H1 (cell line): ENCODE results near the gene TXNL4A. TPM values are rescaled to one million over a fixed set of nuclear protein-coding genes. Genes with fewer than 3 reads are reported as not detected.

Experiments
- SAP30 ChIP-seq: fragments of 300-600 bp; sonication (generic); IDR thresholded peaks from 2 replicates; pipeline ENCODE4 v1.7.1; 2012; ENCODE audit warnings: low read length, moderate library complexity, mild to moderate bottlenecking, inconsistent platforms; ENCODE audit not compliant: insufficient read depth, insufficient replicate concordance
- polyA plus RNA-seq, 7 experiments: library from polyadenylated mRNA; depleted of rRNA in 3 of 7; stranded (reverse) in 5 of 7; unstranded in 2 of 7; fragments of >200 nt in 5 of 7; fragments of 200-250 nt in 2 of 7; gene quantifications; 1 replicate in 5 of 7; 2 replicates in 1 of 7; 4 replicates in 1 of 7; pipeline versions ENCODE4 v1.2.1 to v1.2.3, GENCODE V29; 2011 to 2013; ENCODE audit warnings: missing spikeins in 2 of 7, mixed read lengths in 2 of 7
- total RNA-seq: library from RNA; stranded (reverse); fragmentation: NEBNext Ultra II Directional; extraction: Animal tissue kit (Norgen Biotek cat#: 25700); gene quantifications from 2 replicates; pipeline ENCODE4 v1.2.1, GENCODE V29; 2021

The TXNL4A gene
- total and polyA plus RNA-seq, 2 of the 8 experiments (the other 6 are each of a cell fraction or from before 2014, with no cell fraction given) = 169 to 181 TPM

- no peak for TF ChIP-seq SAP30
These were observed 66.1 kb downstream of the TXNL4A start (continued) for GRCh38 chr18:79921984-79922965.

Other genes starting within 250 kb of the TXNL4A start
- gene KCNG2, start 190.6 kb downstream of the TXNL4A start, total RNA-seq = 0.19 TPM in 1 of 2 replicates, not detected in the other
- gene KCNG2, start 190.6 kb downstream of the TXNL4A start, polyA plus RNA-seq (2011; rRNA removed) = 0.71 and 0.74 TPM in 2 replicates
- 11.6 and 15.0 TPM in 2 replicates for gene SLC66A2, start 36.9 kb downstream of the TXNL4A start, total RNA-seq
- gene SLC66A2, start 36.9 kb downstream of the TXNL4A start, polyA plus RNA-seq (2011; rRNA removed) = 18.9 and 27.7 TPM in 2 replicates
- gene HSBP1L1, start 23.9 kb downstream of the TXNL4A start, total RNA-seq = 0.69 and 1.0 TPM in 2 replicates
- gene HSBP1L1, start 23.9 kb downstream of the TXNL4A start, polyA plus RNA-seq (2011; rRNA removed) = 1.3 and 1.4 TPM in 2 replicates
- gene RBFA, start 45.9 kb upstream of the TXNL4A start, total RNA-seq = 27.6 and 29.5 TPM in 2 replicates
- gene RBFA, start 45.9 kb upstream of the TXNL4A start, polyA plus RNA-seq (2011; rRNA removed) = 18.5 and 19.2 TPM in 2 replicates
- 61.1 and 61.6 TPM in 2 replicates for gene ADNP2, start 120.7 kb upstream of the TXNL4A start, total RNA-seq
- 25.1 and 28.5 TPM in 2 replicates for gene ADNP2, start 120.7 kb upstream of the TXNL4A start, polyA plus RNA-seq (2011; rRNA removed)